Nephron (organoid): ENCODE measurements around the gene CDC16.

Experiments
- H3K27ac Mint-ChIP-seq, 3 experiments: 2 replicates each; pipeline ENCODE4 v1.8.0; 2020; ENCODE audit warnings: mixed read lengths in 3 of 3, mild to moderate bottlenecking in 2 of 3, moderate library complexity in 1 of 3
- H3K27me3 Mint-ChIP-seq: 2 replicates; pipeline ENCODE4 v1.8.0; 2021; ENCODE audit warnings: low read depth, mild to moderate bottlenecking, moderate library complexity, mixed read lengths
- H3K36me3 Mint-ChIP-seq: 2 replicates; pipeline ENCODE4 v1.8.0; 2020; ENCODE audit warnings: low read depth, mixed read lengths
- H3K4me1 Mint-ChIP-seq: 2 replicates; pipeline ENCODE4 v1.8.0; 2020; ENCODE audit warnings: mixed read lengths
- H3K4me3 Mint-ChIP-seq, 3 experiments: 2 replicates each; pipeline ENCODE4 v1.8.0; 2020; ENCODE audit warnings: mild to moderate bottlenecking in 3 of 3, mixed read lengths in 3 of 3, moderate library complexity in 2 of 3
- H3K9me3 Mint-ChIP-seq: 2 replicates; pipeline ENCODE4 v1.8.0; 2020; ENCODE audit warnings: mixed read lengths
- CTCF ChIP-seq, 3 experiments: fragments of 200-600 bp; sonication (generic); IDR thresholded peaks; one replicate each; pipeline ENCODE4 v1.5.0; 2021; ENCODE audit warnings: antibody characterized with exemption in 3 of 3; ENCODE audit not compliant: unreplicated experiment in 3 of 3

The CDC16 gene

GRCh38 chr13:114211446-114212157 is 23.1 kb upstream of the CDC16 start:
- Mint-ChIP-seq H3K27ac (no peak overlapping the region), H3K36me3 (no peaks in the 10 kb centered on the region), H3K9me3 (peaks cover 12% of the 10 kb centered on the region), H3K4me1 (no peaks in the 10 kb centered on the region), H3K27me3 (peaks cover 39% of the 10 kb centered on the region), H3K4me3 (no peak overlapping the region)
- TF ChIP-seq CTCF (IDR thresholded peaks at IDR 0.05; ENCODE audit: unreplicated experiment in 3 of 3), result no peak

GRCh38 chr13:114212158-114212495 is 22.6 kb upstream of the CDC16 start:
- Mint-ChIP-seq H3K4me1 (no peaks in the 10 kb centered on the region), H3K4me3 (no peak overlapping the region), H3K27me3 (peaks cover 39% of the 10 kb centered on the region), H3K9me3 (peaks cover 10% of the 10 kb centered on the region), H3K36me3 (no peaks in the 10 kb centered on the region), H3K27ac (no peak overlapping the region)
- no peak for TF ChIP-seq CTCF (IDR thresholded peaks at IDR 0.05; ENCODE audit: unreplicated experiment in 3 of 3)

GRCh38 chr13:114213980-114214379 is 20.7 kb upstream of the CDC16 start:
- H3K27ac Mint-ChIP-seq, result no peak overlapping the region
- no peaks in the 10 kb centered on the region for H3K9me3 Mint-ChIP-seq
- H3K36me3 Mint-ChIP-seq, result no peaks in the 10 kb centered on the region
- no peak overlapping the region for H3K4me3 Mint-ChIP-seq
- H3K4me1 Mint-ChIP-seq, result no peaks in the 10 kb centered on the region
- no peak for TF ChIP-seq CTCF (IDR thresholded peaks at IDR 0.05; ENCODE audit: unreplicated experiment in 3 of 3)
- peaks cover 33% of the 10 kb centered on the region for H3K27me3 Mint-ChIP-seq

GRCh38 chr13:114219392-114219791 is 15.3 kb upstream of the CDC16 start:
- no peak for TF ChIP-seq CTCF (IDR thresholded peaks at IDR 0.05; ENCODE audit: unreplicated experiment in 3 of 3)
- no peaks in the 10 kb centered on the region for H3K4me1 Mint-ChIP-seq

GRCh38 chr13:114222461-114222968 is 12.2 kb upstream of the CDC16 start:
- TF ChIP-seq CTCF (IDR thresholded peaks at IDR 0.05; ENCODE audit: unreplicated experiment in 3 of 3), result no peak
- H3K27me3 Mint-ChIP-seq, result peaks cover 14% of the 10 kb centered on the region
- no peaks in the 10 kb centered on the region for H3K36me3 Mint-ChIP-seq
- H3K9me3 Mint-ChIP-seq, result no peaks in the 10 kb centered on the region
- H3K4me3 Mint-ChIP-seq, result no peak overlapping the region
- no peaks in the 10 kb centered on the region for H3K4me1 Mint-ChIP-seq
- no peak overlapping the region for H3K27ac Mint-ChIP-seq

More at GRCh38 chr13:114219392-114219791, 15.3 kb upstream of the CDC16 start:
- Mint-ChIP-seq H3K36me3 (no peaks in the 10 kb centered on the region), H3K9me3 (no peaks in the 10 kb centered on the region), H3K4me3 (no peak overlapping the region), H3K27me3 (peaks cover 22% of the 10 kb centered on the region), H3K27ac (no peak overlapping the region)

GRCh38 chr13:114224201-114224600 is 10.5 kb upstream of the CDC16 start:
- Mint-ChIP-seq H3K4me3 (no peak overlapping the region), H3K27me3 (peaks cover 31% of the 10 kb centered on the region), H3K4me1 (no peaks in the 10 kb centered on the region), H3K9me3 (no peaks in the 10 kb centered on the region), H3K27ac (no peak overlapping the region), H3K36me3 (no peaks in the 10 kb centered on the region)
- TF ChIP-seq CTCF (IDR thresholded peaks at IDR 0.05; ENCODE audit: unreplicated experiment in 3 of 3), result no peak
